Dedifferentiated amniotic fluid mesenchymal stem cell (primary cell): Measurements from ENCODE around the gene DOP1B.
A peak's percentile ranks its signal among the peaks of the same experiment; 100 is the strongest.

Source experiments
- DNase-seq: peaks from one replicate; pipeline ENCODE4 v3.0.0-alpha.2; 2016; ENCODE audit errors: extremely low spot score

The DOP1B gene

GRCh38 chr21:36202726-36203602 is 46.3 kb downstream of the DOP1B start:
- no peak for DNase-seq

GRCh38 chr21:36203603-36203889 is 46.9 kb downstream of the DOP1B start:
- peak; percentile 56 for DNase-seq

- DNase-seq = no peak
Observed at GRCh38 chr21:36204980-36205379, 48.4 kb downstream of the DOP1B start.

GRCh38 chr21:36205962-36206361 is 49.3 kb downstream of the DOP1B start:
- DNase-seq = no peak
